ENCODE measurements around the gene ARHGAP36.

DNA sequence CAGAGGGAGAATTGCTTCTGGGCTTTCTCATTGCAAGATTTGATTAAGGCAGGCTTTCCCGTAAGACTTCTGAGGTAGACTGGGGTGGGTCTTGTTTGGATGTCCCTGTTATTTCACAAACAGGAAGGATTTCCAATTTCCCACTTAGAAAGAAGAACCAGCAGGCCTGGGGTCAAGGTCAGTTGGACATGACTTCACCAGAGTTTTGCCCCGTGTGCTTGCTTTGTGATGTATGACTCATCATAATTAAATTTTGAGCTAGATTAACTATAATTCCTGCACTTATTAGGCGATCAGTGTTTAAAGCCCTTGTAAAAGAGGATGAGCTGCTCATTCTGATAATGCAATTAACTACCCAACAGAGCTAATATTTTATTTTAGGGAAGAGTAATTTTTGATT, 32.8 kb upstream of the ARHGAP36 start:
- TF ChIP-seq, protein P1, sequence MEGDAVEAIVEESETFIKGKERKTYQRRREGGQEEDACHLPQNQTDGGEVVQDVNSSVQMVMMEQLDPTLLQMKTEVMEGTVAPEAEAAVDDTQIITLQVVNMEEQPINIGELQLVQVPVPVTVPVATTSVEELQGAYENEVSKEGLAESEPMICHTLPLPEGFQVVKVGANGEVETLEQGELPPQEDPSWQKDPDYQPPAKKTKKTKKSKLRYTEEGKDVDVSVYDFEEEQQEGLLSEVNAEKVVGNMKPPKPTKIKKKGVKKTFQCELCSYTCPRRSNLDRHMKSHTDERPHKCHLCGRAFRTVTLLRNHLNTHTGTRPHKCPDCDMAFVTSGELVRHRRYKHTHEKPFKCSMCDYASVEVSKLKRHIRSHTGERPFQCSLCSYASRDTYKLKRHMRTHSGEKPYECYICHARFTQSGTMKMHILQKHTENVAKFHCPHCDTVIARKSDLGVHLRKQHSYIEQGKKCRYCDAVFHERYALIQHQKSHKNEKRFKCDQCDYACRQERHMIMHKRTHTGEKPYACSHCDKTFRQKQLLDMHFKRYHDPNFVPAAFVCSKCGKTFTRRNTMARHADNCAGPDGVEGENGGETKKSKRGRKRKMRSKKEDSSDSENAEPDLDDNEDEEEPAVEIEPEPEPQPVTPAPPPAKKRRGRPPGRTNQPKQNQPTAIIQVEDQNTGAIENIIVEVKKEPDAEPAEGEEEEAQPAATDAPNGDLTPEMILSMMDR (IDR thresholded peaks at IDR 0.05; ENCODE audit: poor library complexity, severe bottlenecking) = no peak
- TF ChIP-seq POLR2AphosphoS5 (IDR thresholded peaks at IDR 0.05) (no peak), EZH2 (IDR thresholded peaks at IDR 0.05; ENCODE audit: borderline replicate concordance, insufficient read depth, low read length, poor library complexity, severe bottlenecking) (no peak), RAD21 (conservative IDR thresholded peaks at IDR 0.05) (no peak)

Measured in neural cell (in vitro differentiated cells).